CD4-positive, alpha-beta T cell treated with Interleukin-17A for 1 hour (primary cell): Measurements from ENCODE around the gene LANCL1.

Experiments
- DNase-seq: peaks from one replicate; pipeline ENCODE4 v3.0.0-alpha.2; 2020

LANCL1 gene

GRCh38 chr2:210388148-210388547 lies 88.4 kb downstream of the LANCL1 start:
- no peak for DNase-seq

GRCh38 chr2:210387074-210387473 lies 89.5 kb downstream of the LANCL1 start:
- DNase-seq: no peak
